Esophagus (tissue), 2 donors: ENCODE measurements around the gene ITSN1. TPM values are rescaled to one million over a fixed set of nuclear protein-coding genes. Genes with fewer than 3 reads are reported as not detected.

Experiments
- H3K27ac ChIP-seq, 2 donors: one replicate each; pipeline ENCODE4 v1.5.1; 2013; ENCODE audit warnings: low read depth in 2 of 2, mild to moderate bottlenecking in 2 of 2, inconsistent platforms in 1 of 2, low read length in 1 of 2, moderate library complexity in 1 of 2
- H3K27me3 ChIP-seq, 2 donors: one replicate each; pipeline ENCODE4 v1.6.1; 2013; ENCODE audit warnings: low read length in 2 of 2, control low read depth in 1 of 2, mild to moderate bottlenecking in 1 of 2; ENCODE audit not compliant: insufficient read depth in 2 of 2, control insufficient read depth in 1 of 2
- H3K36me3 ChIP-seq, 2 donors: one replicate each; pipeline ENCODE4 v1.6.1; 2013; ENCODE audit warnings: low read length in 1 of 2; ENCODE audit not compliant: control insufficient read depth in 2 of 2, insufficient read depth in 2 of 2
- H3K4me1 ChIP-seq, 2 donors: one replicate each; pipeline ENCODE4 v1.6.1; 2013; ENCODE audit warnings: low read length in 1 of 2; ENCODE audit not compliant: control insufficient read depth in 2 of 2, insufficient read depth in 2 of 2
- H3K4me3 ChIP-seq, 2 donors: one replicate each; pipeline ENCODE4 v1.5.1; 2013; ENCODE audit warnings: low read length in 2 of 2, mild to moderate bottlenecking in 2 of 2, low read depth in 1 of 2, moderate library complexity in 1 of 2
- H3K9me3 ChIP-seq, 2 donors: one replicate each; pipeline ENCODE4 v1.6.1; 2013; ENCODE audit warnings: mild to moderate bottlenecking in 2 of 2, low read depth in 1 of 2, low read length in 1 of 2, moderate library complexity in 1 of 2; ENCODE audit not compliant: control insufficient read depth in 2 of 2, insufficient read depth in 1 of 2
- WGBS, 2 donors: extraction: QIAGEN DNeasy Blood & Tissue Kit; methylation state at CpG; one replicate each; pipeline ENCODE4 v1.1.7; 2013; 5-methylcytosine and 5-hydroxymethylcytosine counted together
- polyA plus RNA-seq, 2 donors: library from polyadenylated mRNA; stranded (reverse); fragments of 200-250 nt; gene quantifications; one replicate each; pipeline ENCODE4 v1.2.3, GENCODE V29; 2013
- donor health status: healthy with polysubstance abuse.
- donor health status: Bipolar disorder and iron deficiency.

The ITSN1 gene
- polyA plus RNA-seq, 2 donors: 6.6 to 8.9 TPM

- WGBS, 2 donors: 59 to 60% methylated on average over 1 of the region's 1 CpG
- H3K36me3 ChIP-seq: peaks cover 0 to 3% of the 10 kb centered on the region in 2 donors
- no peaks in the 10 kb centered on the region for H3K4me1 ChIP-seq
- H3K27me3 ChIP-seq: no peaks in the 10 kb centered on the region
- H3K9me3 ChIP-seq: no peaks in the 10 kb centered on the region
- H3K4me3 ChIP-seq: no peak overlapping the region
- H3K27ac ChIP-seq: no peak overlapping the region
These were observed 147.4 kb downstream of the ITSN1 start for GRCh38 chr21:33789697-33790096.

GRCh38 chr21:33791073-33791472 lies 148.8 kb downstream of the ITSN1 start:
- Histone ChIP-seq H3K4me1 (no peaks in the 10 kb centered on the region), H3K27ac (no peak overlapping the region), H3K4me3 (no peak overlapping the region), H3K27me3 (no peaks in the 10 kb centered on the region), H3K9me3 (no peaks in the 10 kb centered on the region), H3K36me3 (peaks cover 0 to 3% of the 10 kb centered on the region in 2 donors)
- WGBS, 2 donors: 84 to 94% methylated on average over 3 of the region's 3 CpGs

GRCh38 chr21:33794596-33794995 lies 152.3 kb downstream of the ITSN1 start:
- 71 to 73% methylated on average over 2 of the region's 2 CpGs for whole genome bisulfite sequencing, 2 donors
- peaks cover 3 to 4% of the 10 kb centered on the region in 2 donors for H3K36me3 ChIP-seq
- no peaks in the 10 kb centered on the region for H3K9me3 ChIP-seq
- no peak overlapping the region for H3K27ac ChIP-seq
- H3K27me3 ChIP-seq: no peaks in the 10 kb centered on the region
- no peak overlapping the region for H3K4me3 ChIP-seq
- no peaks in the 10 kb centered on the region for H3K4me1 ChIP-seq

- WGBS, 2 donors: 91 to 94% methylated on average over 5 of the region's 5 CpGs
- Histone ChIP-seq H3K27me3 (no peaks in the 10 kb centered on the region), H3K27ac (no peak overlapping the region), H3K36me3 (peaks cover 3 to 4% of the 10 kb centered on the region in 2 donors), H3K9me3 (no peaks in the 10 kb centered on the region), H3K4me3 (no peak overlapping the region), H3K4me1 (no peaks in the 10 kb centered on the region)
These were observed 155.3 kb downstream of the ITSN1 start for GRCh38 chr21:33797565-33797964.

- H3K9me3 ChIP-seq: no peaks in the 10 kb centered on the region
- H3K4me3 ChIP-seq: no peak overlapping the region
- H3K36me3 ChIP-seq: peaks cover under 1 to 4% of the 10 kb centered on the region in 2 donors
- WGBS, 2 donors: 69 to 81% methylated on average over 5 of the region's 5 CpGs
- H3K4me1 ChIP-seq: no peaks in the 10 kb centered on the region
- H3K27me3 ChIP-seq: no peaks in the 10 kb centered on the region
- H3K27ac ChIP-seq: no peak overlapping the region
These were observed 157.2 kb downstream of the ITSN1 start for GRCh38 chr21:33799378-33800090.

GRCh38 chr21:33800753-33801423 lies 158.6 kb downstream of the ITSN1 start:
- Histone ChIP-seq H3K9me3 (no peaks in the 10 kb centered on the region), H3K4me3 (no peak overlapping the region), H3K36me3 (peaks cover 0 to 4% of the 10 kb centered on the region in 2 donors), H3K27me3 (no peaks in the 10 kb centered on the region), H3K4me1 (no peaks in the 10 kb centered on the region), H3K27ac (no peak overlapping the region)
- WGBS, 2 donors: 75 to 89% methylated on average over 5 of the region's 5 CpGs

- H3K9me3 ChIP-seq: no peaks in the 10 kb centered on the region
- peaks cover 0 to 4% of the 10 kb centered on the region in 2 donors for H3K36me3 ChIP-seq
- no peaks in the 10 kb centered on the region for H3K4me1 ChIP-seq
- 44 to 58% methylated on average over 8 of the region's 8 CpGs for WGBS, 2 donors
- no peak overlapping the region for H3K4me3 ChIP-seq
- no peaks in the 10 kb centered on the region for H3K27me3 ChIP-seq
- no peak overlapping the region for H3K27ac ChIP-seq
These were observed 159.4 kb downstream of the ITSN1 start for GRCh38 chr21:33801424-33802405.

- H3K4me1 ChIP-seq: no peaks in the 10 kb centered on the region
- H3K36me3 ChIP-seq: peaks cover 0 to 2% of the 10 kb centered on the region in 2 donors
- no peaks in the 10 kb centered on the region for H3K9me3 ChIP-seq
- no peak overlapping the region for H3K27ac ChIP-seq
- no peaks in the 10 kb centered on the region for H3K27me3 ChIP-seq
- 30 to 56% methylated on average over 4 of the region's 4 CpGs for whole genome bisulfite sequencing, 2 donors
- H3K4me3 ChIP-seq: no peak overlapping the region
These were observed 160.2 kb downstream of the ITSN1 start for GRCh38 chr21:33802481-33802880.

- Histone ChIP-seq H3K27ac (no peak overlapping the region), H3K4me3 (no peak overlapping the region)
- 87 to 93% methylated on average over 2 of the region's 2 CpGs for WGBS, 2 donors
These were observed 166.5 kb downstream of the ITSN1 start for GRCh38 chr21:33808715-33809367.

More at GRCh38 chr21:33808715-33809367, 166.5 kb downstream of the ITSN1 start:
- no peaks in the 10 kb centered on the region for H3K9me3 ChIP-seq
- peaks cover 0 to 1% of the 10 kb centered on the region in 2 donors for H3K36me3 ChIP-seq
- no peaks in the 10 kb centered on the region for H3K4me1 ChIP-seq
- no peaks in the 10 kb centered on the region for H3K27me3 ChIP-seq
